ENCODE data around the gene DUT.

GRCh38 chr15:48285329-48286214, 45.7 kb upstream of the DUT start:
- TF ChIP-seq, protein P1, sequence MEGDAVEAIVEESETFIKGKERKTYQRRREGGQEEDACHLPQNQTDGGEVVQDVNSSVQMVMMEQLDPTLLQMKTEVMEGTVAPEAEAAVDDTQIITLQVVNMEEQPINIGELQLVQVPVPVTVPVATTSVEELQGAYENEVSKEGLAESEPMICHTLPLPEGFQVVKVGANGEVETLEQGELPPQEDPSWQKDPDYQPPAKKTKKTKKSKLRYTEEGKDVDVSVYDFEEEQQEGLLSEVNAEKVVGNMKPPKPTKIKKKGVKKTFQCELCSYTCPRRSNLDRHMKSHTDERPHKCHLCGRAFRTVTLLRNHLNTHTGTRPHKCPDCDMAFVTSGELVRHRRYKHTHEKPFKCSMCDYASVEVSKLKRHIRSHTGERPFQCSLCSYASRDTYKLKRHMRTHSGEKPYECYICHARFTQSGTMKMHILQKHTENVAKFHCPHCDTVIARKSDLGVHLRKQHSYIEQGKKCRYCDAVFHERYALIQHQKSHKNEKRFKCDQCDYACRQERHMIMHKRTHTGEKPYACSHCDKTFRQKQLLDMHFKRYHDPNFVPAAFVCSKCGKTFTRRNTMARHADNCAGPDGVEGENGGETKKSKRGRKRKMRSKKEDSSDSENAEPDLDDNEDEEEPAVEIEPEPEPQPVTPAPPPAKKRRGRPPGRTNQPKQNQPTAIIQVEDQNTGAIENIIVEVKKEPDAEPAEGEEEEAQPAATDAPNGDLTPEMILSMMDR (conservative IDR thresholded peaks at IDR 0.05; ENCODE audit: low read length) = peak; percentile 89
- TF ChIP-seq EZH2phosphoT487 (IDR thresholded peaks at IDR 0.05; ENCODE audit: borderline replicate concordance, low read depth, low read length) = no peak
